Measurements from ENCODE around the gene C11orf86. TPM values are rescaled to one million over a fixed set of nuclear protein-coding genes. Genes with fewer than 3 reads are reported as not detected.
"Not testable (repeated sequence)": the region's sequence is repeated elsewhere in the genome, so short reads cannot be mapped to it uniquely, and the experiment has no call there.

C11orf86 gene
- total RNA-seq, 2 experiments from 2014 or later = not detected

- Histone ChIP-seq H3K4me2 (ENCODE audit: low read length) (peak within 1 kb of the TSS; percentile 55), H4K20me1 (ENCODE audit: insufficient read depth, low read length) (no peaks in the 10 kb centered on the region), H3K4me1 (ENCODE audit: insufficient read depth, low read length, poor library complexity, severe bottlenecking) (peaks cover 13% of the 10 kb centered on the region), H3K4me3 (ENCODE audit: low read depth, low read length, poor library complexity, severe bottlenecking) (peak within 1 kb of the TSS; percentile 61), H3K9me3 (ENCODE audit: low read length) (no peaks in the 10 kb centered on the region; the same call in 1 of the 2 replicates), H3K9me2 (ENCODE audit: insufficient read depth, low read length) (no peaks in the 10 kb centered on the region), H2AFZ (ENCODE audit: low read length) (peak within 1 kb of the TSS; percentile 76), H3K79me2 (ENCODE audit: insufficient read depth, low read depth, low read length) (no peaks in the 10 kb centered on the region), H3K27ac (ENCODE audit: low read depth, low read length, poor library complexity, severe bottlenecking) (no peak within 1 kb of the TSS), H3K36me3 (ENCODE audit: insufficient read depth, low read length) (no peaks in the 10 kb centered on the region)
- no TSS peak for BruUV-seq (replicated peaks)
- intact Hi-C loops (cut with micrococcal nuclease; ENCODE audit: unreplicated experiment) = no loop called here
- DNase-seq (ENCODE audit: low spot score) = peak; percentile 98
- CTCF ChIA-PET (ENCODE audit: unreplicated experiment) = no interaction called here
- POLR2A ChIA-PET = no interaction called here
- TF ChIP-seq CTCF (conservative IDR thresholded peaks at IDR 0.05; ENCODE audit: low read length) = no peak
- TF ChIP-seq EZH2phosphoT487 (IDR thresholded peaks at IDR 0.05; ENCODE audit: borderline replicate concordance, low read depth, low read length) = no peak
Observed at GRCh38 chr11:66958232-66958955, 16.7 kb upstream of the C11orf86 start, which contains the start of gene PC. Gene PC (minus strand): TSS chr11:66958383. CDS start chr11:66872159, 86,224 bp downstream.

DNA sequence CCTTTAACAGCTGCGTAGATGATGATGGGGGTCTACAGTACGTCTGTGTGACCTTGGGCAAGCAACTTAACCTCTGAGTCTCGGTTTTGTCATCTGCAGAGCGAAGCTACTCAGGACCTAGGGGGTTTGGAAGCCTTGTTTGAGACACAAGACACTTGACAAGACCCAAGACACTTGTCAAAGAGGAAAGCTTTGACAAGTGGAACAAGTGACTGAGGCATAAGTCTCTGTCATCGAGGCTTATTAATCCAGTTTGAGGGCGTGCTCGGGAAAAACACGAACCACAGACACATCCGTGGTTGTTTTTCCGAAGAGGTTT lies 16.2 kb upstream of the C11orf86 start:
- no peaks in the 10 kb centered on the region for H3K36me3 ChIP-seq (ENCODE audit: insufficient read depth, low read length)
- H3K4me3 ChIP-seq (ENCODE audit: low read depth, low read length, poor library complexity, severe bottlenecking) = peak overlapping the region; percentile 61
- H3K9me3 ChIP-seq (ENCODE audit: low read length) = no peaks in the 10 kb centered on the region; the same call in 1 of the 2 replicates
- POLR2A ChIA-PET = no interaction called here
- peaks cover 13% of the 10 kb centered on the region for H3K4me1 ChIP-seq (ENCODE audit: insufficient read depth, low read length, poor library complexity, severe bottlenecking)
- BruUV-seq (replicated peaks) = no TSS peak
- intact Hi-C loops (cut with micrococcal nuclease; ENCODE audit: unreplicated experiment) = no loop called here
- CTCF ChIA-PET (ENCODE audit: unreplicated experiment) = interaction anchor here (0.5 kb wide), 1 partner anchor 63 kb away, joined by 6 read pairs; no protein-coding TSS in a partner anchor
- H3K9me2 ChIP-seq (ENCODE audit: insufficient read depth, low read length) = no peaks in the 10 kb centered on the region
- H2AFZ ChIP-seq (ENCODE audit: low read length) = peak overlapping the region; percentile 76
- DNase-seq (ENCODE audit: low spot score) = no peak
- peak overlapping the region; percentile 45 for H3K4me2 ChIP-seq (ENCODE audit: low read length)
- H4K20me1 ChIP-seq (ENCODE audit: insufficient read depth, low read length) = no peaks in the 10 kb centered on the region
- H3K79me2 ChIP-seq (ENCODE audit: insufficient read depth, low read depth, low read length) = no peaks in the 10 kb centered on the region
- no peak overlapping the region for H3K27ac ChIP-seq (ENCODE audit: low read depth, low read length, poor library complexity, severe bottlenecking)
- TF ChIP-seq CTCF (conservative IDR thresholded peaks at IDR 0.05; ENCODE audit: low read length) (no peak), EZH2phosphoT487 (IDR thresholded peaks at IDR 0.05; ENCODE audit: borderline replicate concordance, low read depth, low read length) (no peak)

DNA sequence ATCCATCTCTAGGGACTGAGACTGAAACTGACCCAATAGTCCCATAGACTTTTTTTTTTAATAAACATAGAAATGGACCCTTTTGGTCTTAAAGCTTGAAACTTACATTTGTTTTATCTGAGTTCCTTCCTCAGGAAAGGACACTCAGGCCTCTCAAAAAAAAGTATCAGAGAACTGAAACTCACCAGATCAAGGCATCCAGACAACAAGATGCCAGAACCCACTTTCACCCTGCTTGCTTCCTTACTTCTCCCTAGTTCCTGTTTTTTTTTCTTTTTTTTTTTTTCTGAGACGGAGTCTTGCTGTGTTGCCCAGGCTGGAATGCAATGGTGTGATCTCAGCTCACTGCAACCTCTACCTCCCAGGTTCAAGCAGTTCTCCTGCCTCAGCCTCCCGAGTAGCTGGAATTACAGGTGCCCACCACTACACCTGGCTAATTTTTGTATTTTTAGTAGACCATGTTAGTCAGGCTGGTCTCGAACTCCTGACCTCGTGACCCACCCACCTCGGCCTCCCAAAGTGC lies 13.4 kb upstream of the C11orf86 start:
- DNase-seq (ENCODE audit: low spot score); H3K79me2 ChIP-seq (ENCODE audit: insufficient read depth, low read depth, low read length); H4K20me1 ChIP-seq (ENCODE audit: insufficient read depth, low read length); POLR2A ChIA-PET; CTCF ChIA-PET (ENCODE audit: unreplicated experiment); H3K9me2 ChIP-seq (ENCODE audit: insufficient read depth, low read length); H3K9me3 ChIP-seq (ENCODE audit: low read length); H3K27ac ChIP-seq (ENCODE audit: low read depth, low read length, poor library complexity, severe bottlenecking); BruUV-seq (replicated peaks); intact Hi-C loops (cut with micrococcal nuclease; ENCODE audit: unreplicated experiment); H3K4me3 ChIP-seq (ENCODE audit: low read depth, low read length, poor library complexity, severe bottlenecking); H2AFZ ChIP-seq (ENCODE audit: low read length); H3K4me2 ChIP-seq (ENCODE audit: low read length); H3K36me3 ChIP-seq (ENCODE audit: insufficient read depth, low read length): not testable (repeated sequence)
- H3K4me1 ChIP-seq (ENCODE audit: insufficient read depth, low read length, poor library complexity, severe bottlenecking) = peaks cover 13% of the 10 kb centered on the region

All from OCI-LY7 (cell line).